ENCODE measurements around the gene NOL6.

- TF ChIP-seq CTCF (optimal IDR thresholded peaks at IDR 0.05 in 1 of 3, IDR thresholded peaks at IDR 0.05 in 1 of 3, conservative IDR thresholded peaks at IDR 0.05 in 1 of 3; ENCODE audit: extremely low read depth in 1 of 3, insufficient read depth in 2 of 3, low read length in 3 of 3) = no peak
- TF ChIP-seq EZH2 (IDR thresholded peaks at IDR 0.05; ENCODE audit: low read length) = no peak
These were observed 19.6 kb downstream of the NOL6 start for GRCh38 chr9:33453999-33454660.
